ENCODE results near the gene PIM1. TPM values are rescaled to one million over a fixed set of nuclear protein-coding genes. Genes with fewer than 3 reads are reported as not detected.

Gene PIM1
- total and polyA plus RNA-seq, 10 of the 15 experiments (the other 5 are each of a cell fraction or from before 2014, with no cell fraction given), result 0.66 to 33.9 (median 10.2) TPM

DNA sequence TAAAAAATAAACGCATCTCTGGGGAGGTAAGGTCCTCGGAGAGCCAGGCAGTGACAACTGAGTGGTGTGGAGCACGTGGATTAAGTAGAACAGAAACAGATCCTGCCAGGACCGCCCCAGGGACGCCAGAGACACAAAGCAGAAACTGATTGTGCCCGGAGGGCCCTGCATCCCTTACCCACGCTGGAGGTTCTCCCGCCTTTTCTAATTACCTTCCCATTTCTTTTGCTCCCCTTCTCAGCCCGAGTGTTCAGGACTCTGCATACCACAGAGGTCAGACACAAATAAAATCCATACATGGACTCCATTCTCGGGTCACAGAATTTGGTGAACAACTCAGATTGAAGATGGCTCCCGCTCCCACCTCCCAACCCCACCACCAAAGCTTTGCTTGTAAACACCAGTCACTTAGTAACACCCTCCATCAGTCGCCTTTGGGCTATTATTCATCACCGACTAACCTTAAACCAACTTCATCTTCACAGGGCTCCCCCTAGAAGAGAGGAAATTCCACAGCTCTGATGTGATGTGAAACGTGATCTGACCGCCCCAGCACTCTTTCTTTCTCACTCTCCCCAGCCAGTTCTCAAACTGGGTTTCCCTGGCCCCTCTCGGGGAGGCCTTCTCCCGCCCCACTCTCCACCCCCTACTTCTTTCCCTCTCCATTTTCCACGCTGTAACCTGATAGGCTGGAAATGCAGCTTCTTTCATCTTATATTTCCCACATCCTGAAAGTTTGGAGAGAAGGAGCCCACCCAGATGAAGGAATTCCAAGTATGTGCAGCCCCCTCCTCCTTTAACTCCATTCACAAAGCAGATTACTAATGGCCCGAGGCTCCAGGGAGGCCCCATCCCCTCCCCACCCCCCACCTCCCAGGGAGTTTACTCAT lies 32.5 kb upstream of the PIM1 start (continued):
- TF ChIP-seq, protein P1, sequence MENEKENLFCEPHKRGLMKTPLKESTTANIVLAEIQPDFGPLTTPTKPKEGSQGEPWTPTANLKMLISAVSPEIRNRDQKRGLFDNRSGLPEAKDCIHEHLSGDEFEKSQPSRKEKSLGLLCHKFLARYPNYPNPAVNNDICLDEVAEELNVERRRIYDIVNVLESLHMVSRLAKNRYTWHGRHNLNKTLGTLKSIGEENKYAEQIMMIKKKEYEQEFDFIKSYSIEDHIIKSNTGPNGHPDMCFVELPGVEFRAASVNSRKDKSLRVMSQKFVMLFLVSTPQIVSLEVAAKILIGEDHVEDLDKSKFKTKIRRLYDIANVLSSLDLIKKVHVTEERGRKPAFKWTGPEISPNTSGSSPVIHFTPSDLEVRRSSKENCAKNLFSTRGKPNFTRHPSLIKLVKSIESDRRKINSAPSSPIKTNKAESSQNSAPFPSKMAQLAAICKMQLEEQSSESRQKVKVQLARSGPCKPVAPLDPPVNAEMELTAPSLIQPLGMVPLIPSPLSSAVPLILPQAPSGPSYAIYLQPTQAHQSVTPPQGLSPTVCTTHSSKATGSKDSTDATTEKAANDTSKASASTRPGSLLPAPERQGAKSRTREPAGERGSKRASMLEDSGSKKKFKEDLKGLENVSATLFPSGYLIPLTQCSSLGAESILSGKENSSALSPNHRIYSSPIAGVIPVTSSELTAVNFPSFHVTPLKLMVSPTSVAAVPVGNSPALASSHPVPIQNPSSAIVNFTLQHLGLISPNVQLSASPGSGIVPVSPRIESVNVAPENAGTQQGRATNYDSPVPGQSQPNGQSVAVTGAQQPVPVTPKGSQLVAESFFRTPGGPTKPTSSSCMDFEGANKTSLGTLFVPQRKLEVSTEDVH (IDR thresholded peaks at IDR 0.05; ENCODE audit: low read depth, partially characterized antibody), result no peak
- TF ChIP-seq RCOR1 (conservative IDR thresholded peaks at IDR 0.05; ENCODE audit: low read depth, low read length) (no peak), EGR1 (IDR thresholded peaks at IDR 0.05; ENCODE audit: borderline replicate concordance in 1 of 2, low read depth in 2 of 2, low read length in 2 of 2) (peak in 1 of 2 experiments; percentile 56; a peak in 2 of 3 replicates), SRF (IDR thresholded peaks at IDR 0.05; ENCODE audit: low read depth in 2 of 2, low read length in 2 of 2) (no peak), BHLHE40 (IDR thresholded peaks at IDR 0.05; ENCODE audit: borderline replicate concordance in 1 of 2, low read depth in 2 of 2, low read length in 1 of 2) (peak; percentile 91 to 93), ZNF24 (IDR thresholded peaks at IDR 0.05) (no peak), CBFB (IDR thresholded peaks at IDR 0.05; ENCODE audit: low read depth) (no peak), SMC3 (IDR thresholded peaks at IDR 0.05; ENCODE audit: borderline replicate concordance, low read length) (no peak), NFYB (IDR thresholded peaks at IDR 0.05; ENCODE audit: insufficient read depth, low read depth, low read length) (no peak), CHD2 (IDR thresholded peaks at IDR 0.05; ENCODE audit: borderline replicate concordance, low read depth, low read length) (no peak), JUNB (IDR thresholded peaks at IDR 0.05) (peak; percentile 50), ATF7 (IDR thresholded peaks at IDR 0.05; ENCODE audit: low read depth) (peak; percentile 46; the same call in 1 of the 2 replicates), NBN (IDR thresholded peaks at IDR 0.05) (no peak), NR2F1 (conservative IDR thresholded peaks at IDR 0.05) (no peak), YBX1 (IDR thresholded peaks at IDR 0.05) (no peak), TARDBP (IDR thresholded peaks at IDR 0.05; ENCODE audit: borderline replicate concordance) (no peak), HDGF (IDR thresholded peaks at IDR 0.05) (0 out of 2 replicates have a peak, but pooled peaks have one; percentile 13), IKZF2 (IDR thresholded peaks at IDR 0.05) (peak; percentile 48 to 64; a peak in 3 of 4 replicates)
- TF ChIP-seq, protein P2, sequence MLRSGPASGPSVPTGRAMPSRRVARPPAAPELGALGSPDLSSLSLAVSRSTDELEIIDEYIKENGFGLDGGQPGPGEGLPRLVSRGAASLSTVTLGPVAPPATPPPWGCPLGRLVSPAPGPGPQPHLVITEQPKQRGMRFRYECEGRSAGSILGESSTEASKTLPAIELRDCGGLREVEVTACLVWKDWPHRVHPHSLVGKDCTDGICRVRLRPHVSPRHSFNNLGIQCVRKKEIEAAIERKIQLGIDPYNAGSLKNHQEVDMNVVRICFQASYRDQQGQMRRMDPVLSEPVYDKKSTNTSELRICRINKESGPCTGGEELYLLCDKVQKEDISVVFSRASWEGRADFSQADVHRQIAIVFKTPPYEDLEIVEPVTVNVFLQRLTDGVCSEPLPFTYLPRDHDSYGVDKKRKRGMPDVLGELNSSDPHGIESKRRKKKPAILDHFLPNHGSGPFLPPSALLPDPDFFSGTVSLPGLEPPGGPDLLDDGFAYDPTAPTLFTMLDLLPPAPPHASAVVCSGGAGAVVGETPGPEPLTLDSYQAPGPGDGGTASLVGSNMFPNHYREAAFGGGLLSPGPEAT (IDR thresholded peaks at IDR 0.05; ENCODE audit: low read depth), result peak; percentile 25; the same call in 1 of the 2 replicates
- TF ChIP-seq, protein P3, sequence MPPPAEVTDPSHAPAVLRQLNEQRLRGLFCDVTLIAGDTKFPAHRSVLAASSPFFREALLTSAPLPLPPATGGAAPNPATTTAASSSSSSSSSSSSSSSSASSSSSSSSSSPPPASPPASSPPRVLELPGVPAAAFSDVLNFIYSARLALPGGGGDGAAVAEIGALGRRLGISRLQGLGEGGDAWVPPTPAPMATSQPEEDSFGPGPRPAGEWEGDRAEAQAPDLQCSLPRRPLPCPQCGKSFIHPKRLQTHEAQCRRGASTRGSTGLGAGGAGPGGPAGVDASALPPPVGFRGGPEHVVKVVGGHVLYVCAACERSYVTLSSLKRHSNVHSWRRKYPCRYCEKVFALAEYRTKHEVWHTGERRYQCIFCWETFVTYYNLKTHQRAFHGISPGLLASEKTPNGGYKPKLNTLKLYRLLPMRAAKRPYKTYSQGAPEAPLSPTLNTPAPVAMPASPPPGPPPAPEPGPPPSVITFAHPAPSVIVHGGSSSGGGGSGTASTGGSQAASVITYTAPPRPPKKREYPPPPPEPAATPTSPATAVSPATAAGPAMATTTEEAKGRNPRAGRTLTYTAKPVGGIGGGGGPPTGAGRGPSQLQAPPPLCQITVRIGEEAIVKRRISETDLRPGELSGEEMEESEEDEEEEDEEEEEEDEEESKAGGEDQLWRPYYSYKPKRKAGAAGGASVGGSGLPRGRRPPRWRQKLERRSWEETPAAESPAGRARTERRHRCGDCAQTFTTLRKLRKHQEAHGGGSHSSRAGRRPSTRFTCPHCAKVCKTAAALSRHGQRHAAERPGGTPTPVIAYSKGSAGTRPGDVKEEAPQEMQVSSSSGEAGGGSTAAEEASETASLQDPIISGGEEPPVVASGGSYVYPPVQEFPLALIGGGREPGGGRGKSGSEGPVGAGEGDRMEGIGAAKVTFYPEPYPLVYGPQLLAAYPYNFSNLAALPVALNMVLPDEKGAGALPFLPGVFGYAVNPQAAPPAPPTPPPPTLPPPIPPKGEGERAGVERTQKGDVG (CRISPR knock-in tag; IDR thresholded peaks at IDR 0.05), result no peak
- TF ChIP-seq, protein P4, sequence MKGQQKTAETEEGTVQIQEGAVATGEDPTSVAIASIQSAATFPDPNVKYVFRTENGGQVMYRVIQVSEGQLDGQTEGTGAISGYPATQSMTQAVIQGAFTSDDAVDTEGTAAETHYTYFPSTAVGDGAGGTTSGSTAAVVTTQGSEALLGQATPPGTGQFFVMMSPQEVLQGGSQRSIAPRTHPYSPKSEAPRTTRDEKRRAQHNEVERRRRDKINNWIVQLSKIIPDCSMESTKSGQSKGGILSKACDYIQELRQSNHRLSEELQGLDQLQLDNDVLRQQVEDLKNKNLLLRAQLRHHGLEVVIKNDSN (IDR thresholded peaks at IDR 0.05; ENCODE audit: borderline replicate concordance, extremely low read length, insufficient read depth, low read depth, low read length), result no peak
